ENCODE measurements around the gene REX1BD. TPM values are rescaled to one million over a fixed set of nuclear protein-coding genes. Genes with fewer than 3 reads are reported as not detected.

REX1BD gene
- total and polyA plus RNA-seq, 2 donors (not counting 3 experiments of a cell fraction or from before 2014, with no cell fraction given) = 64.4 to 90.9 TPM

GRCh38 chr19:18620311-18620710, 31.7 kb downstream of the REX1BD start:
- Histone ChIP-seq H3K9me1 (replicated peaks; ENCODE audit: control insufficient read depth, extremely low read depth, insufficient read depth, low read length) (no peaks in the 10 kb centered on the region), H3K4me3 (replicated peaks in 1 of 3; ENCODE audit: insufficient read depth in 1 of 3, low read depth in 1 of 3, low read length in 3 of 3) (no peak overlapping the region), H3K4me1 (ENCODE audit: control insufficient read depth, extremely low read depth, insufficient read depth, low read length) (no peaks in the 10 kb centered on the region), H3K4me2 (ENCODE audit: insufficient read depth, low read length) (no peak overlapping the region), H3K9ac (replicated peaks; ENCODE audit: extremely low read depth, insufficient read depth, low read length) (no peak overlapping the region), H3K9me3 (replicated peaks; ENCODE audit: control insufficient read depth, insufficient read depth, low read length) (no peaks in the 10 kb centered on the region), H3K27me3 (ENCODE audit: control insufficient read depth in 2 of 2, insufficient read depth in 2 of 2, low read length in 2 of 2) (peaks cover 0 to under 1% of the 10 kb centered on the region in 2 experiments), H3K27ac (ENCODE audit: insufficient read depth, low read depth, low read length) (no peak overlapping the region), H3K79me2 (ENCODE audit: control insufficient read depth, insufficient read depth, low read length) (no peaks in the 10 kb centered on the region), H4K20me1 (replicated peaks; ENCODE audit: control insufficient read depth, extremely low read depth, insufficient read depth, low read length) (no peaks in the 10 kb centered on the region), H3K36me3 (ENCODE audit: control insufficient read depth in 2 of 2, extremely low read depth in 1 of 2, insufficient read depth in 2 of 2, low read length in 2 of 2) (no peaks in the 10 kb centered on the region), H2AFZ (ENCODE audit: low read depth, low read length) (no peak overlapping the region)
- ChIA-PET CTCF (interaction anchor here (1.0 kb wide), 1 partner anchor 26 kb away, joined by 5 read pairs; no protein-coding TSS in a partner anchor), POLR2A (no interaction called here)
- BruUV-seq (replicated peaks) = no TSS peak
- DNase-seq (ENCODE audit: low read depth, low spot score) (no peak), FAIRE-seq (no peak)
- intact Hi-C loops (cut with micrococcal nuclease) (no loop called here), dilution Hi-C loops (cut with MboI; ENCODE audit: extremely low pct_ligation_motif_present, low sequenced_read_pairs) (no loop called here)
- no peak for TF ChIP-seq POLR2AphosphoS5 (IDR thresholded peaks at IDR 0.05; ENCODE audit: insufficient read depth, low read depth, low read length)
- no peak for TF ChIP-seq GATA2 (IDR thresholded peaks at IDR 0.05; ENCODE audit: insufficient read depth, insufficient read length, low read depth, low read length)
- no peak for TF ChIP-seq MAX (IDR thresholded peaks at IDR 0.05; ENCODE audit: insufficient read depth, insufficient read length)
- TF ChIP-seq FOS (IDR thresholded peaks at IDR 0.05; ENCODE audit: borderline replicate concordance, insufficient read depth, low read length) = no peak
- TF ChIP-seq JUN (IDR thresholded peaks at IDR 0.05; ENCODE audit: borderline replicate concordance, insufficient read depth, insufficient read length, low read depth) = no peak
- TF ChIP-seq MYC (IDR thresholded peaks at IDR 0.05; ENCODE audit: low read depth, low read length) = no peak
- TF ChIP-seq CTCF (IDR thresholded peaks at IDR 0.05; ENCODE audit: extremely low read depth in 1 of 2, insufficient read depth in 1 of 2, low read depth in 1 of 2, low read length in 2 of 2) = no peak
- no peak for TF ChIP-seq POLR2A (IDR thresholded peaks at IDR 0.05; ENCODE audit: low read depth, low read length)
- TF ChIP-seq EZH2 (IDR thresholded peaks at IDR 0.05; ENCODE audit: borderline replicate concordance, low read depth, low read length, severe bottlenecking) = no peak
